ENCODE results near the gene KRT77. TPM values are rescaled to one million over a fixed set of nuclear protein-coding genes. Genes with fewer than 3 reads are reported as not detected.
A peak's percentile ranks its signal among the peaks of the same experiment; 100 is the strongest.

KRT77 gene
- polyA plus RNA-seq, 6 donors from 2014 or later, result not detected

DNA sequence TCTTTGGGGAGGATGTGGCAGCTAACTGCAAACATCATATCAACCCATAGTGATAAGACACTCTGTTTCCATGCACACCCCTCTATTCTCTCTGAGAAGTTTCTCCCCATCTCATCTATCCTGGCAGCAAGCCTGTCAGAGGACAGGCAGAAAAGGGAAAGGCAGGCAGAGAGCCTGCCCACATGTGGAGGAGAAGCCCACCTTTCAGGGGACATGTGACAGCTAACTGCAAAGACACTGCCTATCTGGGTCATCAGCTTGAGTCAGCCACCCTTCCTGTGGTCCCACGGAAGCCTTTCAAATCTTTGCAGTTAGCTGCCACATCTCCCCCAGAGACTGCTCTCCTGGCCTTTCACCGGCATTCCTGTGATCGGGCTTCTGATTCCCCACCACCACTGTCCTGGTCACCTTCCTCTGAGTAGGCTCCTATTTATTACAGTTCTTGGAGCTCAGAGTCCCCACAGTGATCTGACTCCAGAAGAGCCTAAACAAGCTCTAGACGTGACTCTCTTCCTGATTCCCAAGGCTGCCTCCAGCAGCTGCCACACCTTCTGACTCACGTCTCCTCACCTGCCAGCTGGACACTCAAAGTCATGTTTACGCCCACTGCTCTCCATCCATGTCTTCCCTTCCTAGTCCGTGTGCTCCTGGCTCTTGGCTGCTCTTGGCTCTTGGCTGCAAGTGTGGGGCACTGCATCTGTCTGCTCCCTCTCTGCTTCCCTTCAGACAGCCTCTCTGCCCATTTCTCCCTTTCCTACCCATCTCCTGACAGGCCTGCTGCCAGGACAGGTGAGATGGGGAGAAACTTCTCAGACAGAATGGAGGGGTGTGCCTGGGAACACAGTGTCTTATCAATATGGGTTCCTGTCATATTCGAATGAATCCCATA lies 15.6 kb downstream of the KRT77 start:
- Mint-ChIP-seq H3K9me3 (no peaks in the 10 kb centered on the region), H3K36me3 (no peaks in the 10 kb centered on the region), H3K27ac (no peak overlapping the region), H3K4me3 (peak overlapping the region in 1 of 8 donors; percentile 44), H3K27me3 (peaks cover 47 to 70% (median 67%) of the 10 kb centered on the region in 3 donors), H3K4me1 (peaks cover 11 to 13% (median 12%) of the 10 kb centered on the region in 3 donors)
- ATAC-seq (ENCODE audit: low read depth in 2 of 2) (no peak), DNase-seq (no peak)

- Mint-ChIP-seq H3K27me3 (peaks cover 51 to 61% (median 59%) of the 10 kb centered on the region in 3 donors), H3K27ac (no peak overlapping the region), H3K4me1 (peaks cover 11 to 13% (median 12%) of the 10 kb centered on the region in 3 donors), H3K36me3 (no peaks in the 10 kb centered on the region), H3K4me3 (no peak overlapping the region), H3K9me3 (no peaks in the 10 kb centered on the region)
- ATAC-seq (ENCODE audit: low read depth in 2 of 2) (no peak), DNase-seq (no peak)
Observed at GRCh38 chr12:52686756-52687487, 16.4 kb downstream of the KRT77 start.

- no peak for DNase-seq
- ATAC-seq (ENCODE audit: low read depth in 2 of 2), result no peak
- H3K27me3 Mint-ChIP-seq, result peaks cover 43 to 57% (median 56%) of the 10 kb centered on the region in 3 donors
- H3K9me3 Mint-ChIP-seq, result no peaks in the 10 kb centered on the region
- no peak overlapping the region for H3K27ac Mint-ChIP-seq
- peak overlapping the region in 1 of 8 donors; percentile 30 for H3K4me3 Mint-ChIP-seq
- peaks cover 4 to 6% (median 5%) of the 10 kb centered on the region in 3 donors for H3K4me1 Mint-ChIP-seq
- no peaks in the 10 kb centered on the region for H3K36me3 Mint-ChIP-seq
Observed at GRCh38 chr12:52686063-52686462, 17.3 kb downstream of the KRT77 start.

DNA sequence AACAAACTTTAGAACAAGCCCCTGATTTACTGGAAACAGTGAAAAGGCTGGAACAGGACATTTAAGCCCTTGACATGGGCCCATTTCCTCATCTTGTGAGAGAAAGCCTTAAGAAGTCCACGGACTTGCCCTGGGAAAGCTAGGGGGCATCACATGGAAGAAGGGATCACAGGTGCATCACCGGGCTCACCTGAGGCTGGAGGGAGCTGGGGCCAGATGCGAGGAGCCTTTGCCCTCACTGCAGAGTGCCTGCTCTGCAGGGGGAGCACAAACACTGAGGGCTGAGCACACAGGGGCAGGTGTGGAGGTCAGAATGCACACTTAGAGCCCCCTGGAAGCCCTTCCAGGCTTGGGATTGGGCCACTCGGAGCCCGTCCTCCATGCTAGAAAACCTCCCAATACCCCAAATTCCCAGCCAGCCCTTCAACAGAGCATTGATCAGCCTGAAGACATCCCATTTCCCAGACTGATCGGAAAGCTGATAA lies 17.9 kb downstream of the KRT77 start:
- no peak for DNase-seq
- no peaks in the 10 kb centered on the region for H3K9me3 Mint-ChIP-seq
- no peak for ATAC-seq (ENCODE audit: low read depth in 2 of 2)
- H3K27me3 Mint-ChIP-seq, result peaks cover 43 to 57% (median 53%) of the 10 kb centered on the region in 3 donors
- H3K4me1 Mint-ChIP-seq, result no peaks in the 10 kb centered on the region
- H3K4me3 Mint-ChIP-seq, result no peak overlapping the region
- no peak overlapping the region for H3K27ac Mint-ChIP-seq
- H3K36me3 Mint-ChIP-seq, result no peaks in the 10 kb centered on the region

DNA sequence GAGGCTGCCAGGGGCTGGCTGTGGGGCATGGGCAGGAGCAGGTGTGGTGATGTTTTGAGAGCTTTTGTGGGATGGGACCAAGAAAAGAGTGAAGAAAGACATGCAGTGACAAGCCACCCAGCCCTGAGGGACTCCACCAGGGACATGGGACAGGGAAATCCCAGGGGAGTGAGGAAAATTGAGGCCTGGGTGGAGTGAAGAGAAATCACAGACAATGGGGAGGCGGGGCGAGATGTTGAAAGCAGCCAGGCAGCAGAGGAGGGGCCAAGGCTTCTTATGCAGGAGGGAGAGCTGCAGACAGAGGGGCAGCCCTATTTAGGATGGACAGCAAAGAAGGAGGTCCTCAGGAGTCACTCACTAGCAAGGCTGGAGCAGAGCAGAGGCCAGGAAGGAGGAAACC lies 18.9 kb downstream of the KRT77 start:
- Mint-ChIP-seq H3K27me3 (peaks cover 36 to 63% (median 59%) of the 10 kb centered on the region in 3 donors), H3K36me3 (no peaks in the 10 kb centered on the region), H3K27ac (no peak overlapping the region), H3K4me1 (no peaks in the 10 kb centered on the region), H3K4me3 (no peak overlapping the region), H3K9me3 (no peaks in the 10 kb centered on the region)
- DNase-seq, result no peak
- no peak for ATAC-seq (ENCODE audit: low read depth in 2 of 2)

GRCh38 chr12:52683575-52684300 lies 19.6 kb downstream of the KRT77 start:
- Mint-ChIP-seq H3K9me3 (no peaks in the 10 kb centered on the region), H3K27ac (peak overlapping the region in 1 of 6 donors; percentile 5), H3K4me1 (no peaks in the 10 kb centered on the region), H3K4me3 (no peak overlapping the region), H3K36me3 (no peaks in the 10 kb centered on the region), H3K27me3 (peaks cover 34 to 56% (median 53%) of the 10 kb centered on the region in 3 donors)
- ATAC-seq (ENCODE audit: low read depth in 2 of 2) (no peak), DNase-seq (no peak)

DNA sequence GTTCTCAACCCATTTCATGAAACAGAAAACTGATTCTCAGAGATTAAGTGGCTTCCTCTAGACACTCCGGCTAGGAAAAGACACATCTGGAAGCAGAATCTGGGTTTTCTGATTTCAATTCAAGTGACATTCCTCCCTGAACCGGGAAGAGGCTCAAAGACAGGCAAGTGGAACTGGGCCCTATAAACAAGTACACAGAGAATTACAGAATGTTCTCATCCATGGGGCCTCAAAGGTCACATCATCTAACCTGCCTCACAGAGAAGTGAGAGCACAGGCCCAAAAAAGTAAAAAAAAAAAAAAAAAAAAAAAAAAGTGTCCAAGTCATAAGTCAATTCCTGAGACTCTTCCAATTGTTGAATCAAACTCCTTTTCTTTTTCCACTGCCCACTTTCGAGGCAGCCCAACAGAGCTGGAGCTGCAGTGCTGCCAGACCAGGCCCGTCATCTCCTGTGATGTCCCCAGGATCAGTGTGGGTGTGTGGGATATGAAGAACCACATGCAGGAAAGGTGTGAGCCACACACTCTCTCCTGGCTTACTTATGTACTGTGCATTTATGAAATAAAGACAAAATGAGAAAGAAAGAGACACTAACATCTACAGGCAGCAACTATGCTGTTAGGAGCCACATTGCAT lies 20.3 kb downstream of the KRT77 start:
- DNase-seq, result no peak
- Mint-ChIP-seq H3K36me3 (no peaks in the 10 kb centered on the region), H3K4me3 (no peak overlapping the region), H3K4me1 (no peaks in the 10 kb centered on the region), H3K27ac (no peak overlapping the region), H3K27me3 (peaks cover 29 to 52% (median 49%) of the 10 kb centered on the region in 3 donors), H3K9me3 (no peaks in the 10 kb centered on the region)
- no peak for ATAC-seq (ENCODE audit: low read depth in 2 of 2)

DNA sequence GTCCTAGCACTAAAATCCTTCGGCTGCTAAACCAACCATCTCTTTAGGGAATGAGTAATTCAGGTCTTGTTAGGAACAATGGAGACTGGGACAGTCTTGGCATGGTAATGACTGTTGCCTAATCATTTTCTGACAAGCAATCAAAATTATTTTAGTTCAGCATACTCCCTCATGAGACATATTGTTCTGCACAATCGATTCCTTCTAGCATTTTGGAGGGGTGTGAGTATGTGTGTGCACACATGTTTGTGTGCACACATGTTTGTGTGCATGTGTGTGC lies 21.0 kb downstream of the KRT77 start:
- DNase-seq (no peak), ATAC-seq (ENCODE audit: low read depth in 2 of 2) (no peak)
- no peaks in the 10 kb centered on the region for H3K9me3 Mint-ChIP-seq
- H3K4me1 Mint-ChIP-seq, result no peaks in the 10 kb centered on the region
- H3K36me3 Mint-ChIP-seq, result no peaks in the 10 kb centered on the region
- H3K27ac Mint-ChIP-seq, result no peak overlapping the region
- peaks cover 21 to 49% (median 42%) of the 10 kb centered on the region in 3 donors for H3K27me3 Mint-ChIP-seq
- peak overlapping the region in 1 of 8 donors; percentile 43 for H3K4me3 Mint-ChIP-seq

- ATAC-seq (ENCODE audit: low read depth in 2 of 2) (no peak), DNase-seq (no peak)
- no peaks in the 10 kb centered on the region for H3K4me1 Mint-ChIP-seq
- peak overlapping the region in 1 of 8 donors; percentile 43 for H3K4me3 Mint-ChIP-seq
- H3K36me3 Mint-ChIP-seq, result no peaks in the 10 kb centered on the region
- no peaks in the 10 kb centered on the region for H3K9me3 Mint-ChIP-seq
- H3K27ac Mint-ChIP-seq, result no peak overlapping the region
- peaks cover 17 to 43% (median 36%) of the 10 kb centered on the region in 3 donors for H3K27me3 Mint-ChIP-seq
Observed at GRCh38 chr12:52681526-52682380, 21.6 kb downstream of the KRT77 start.

DNA sequence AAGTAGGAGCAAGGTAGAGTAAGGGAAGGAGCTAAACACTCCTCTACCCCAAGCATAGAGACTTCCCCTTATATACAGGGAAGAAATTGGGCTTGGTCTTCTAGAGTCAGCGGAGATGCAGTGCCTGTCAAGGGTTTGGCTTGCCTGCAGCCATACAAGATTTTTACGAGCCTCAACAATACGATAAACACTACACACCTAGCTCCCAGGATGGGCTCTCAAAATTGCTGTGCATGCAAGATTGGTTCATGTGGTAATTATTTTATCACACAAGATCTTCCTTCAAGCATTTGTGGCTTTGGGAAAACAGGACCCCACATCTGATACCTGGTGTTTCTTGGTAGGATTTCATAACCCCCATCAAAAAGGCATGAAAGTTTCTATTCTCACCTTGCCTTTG lies 23.0 kb downstream of the KRT77 start, which contains the start of gene KRT1:
Gene KRT1, minus strand, starts transcription at position 45 of the 400 bp plus-strand sequence. CDS start 59 bp downstream, outside the sequence.
- ATAC-seq (ENCODE audit: low read depth in 2 of 2) (no peak), DNase-seq (no peak)
- Mint-ChIP-seq H3K27ac (no peak within 1 kb of the TSS), H3K36me3 (no peaks in the 10 kb centered on the region), H3K4me3 (no peak within 1 kb of the TSS), H3K4me1 (no peaks in the 10 kb centered on the region), H3K27me3 (peaks cover 17 to 46% (median 40%) of the 10 kb centered on the region in 3 donors), H3K9me3 (peaks cover 0 to 1% (median 0%) of the 10 kb centered on the region in 7 donors)

- DNase-seq (no peak), ATAC-seq (ENCODE audit: low read depth in 2 of 2) (no peak)
- no peaks in the 10 kb centered on the region for H3K4me1 Mint-ChIP-seq
- no peaks in the 10 kb centered on the region for H3K36me3 Mint-ChIP-seq
- peaks cover 0 to 1% (median 0%) of the 10 kb centered on the region in 7 donors for H3K9me3 Mint-ChIP-seq
- H3K27ac Mint-ChIP-seq, result no peak overlapping the region
- peaks cover 17 to 47% (median 40%) of the 10 kb centered on the region in 3 donors for H3K27me3 Mint-ChIP-seq
- no peak overlapping the region for H3K4me3 Mint-ChIP-seq
Observed at GRCh38 chr12:52679875-52680274, 23.4 kb downstream of the KRT77 start.

GRCh38 chr12:52677671-52678070 lies 25.7 kb downstream of the KRT77 start:
- H3K27ac Mint-ChIP-seq, result no peak overlapping the region
- no peaks in the 10 kb centered on the region for H3K36me3 Mint-ChIP-seq

More at GRCh38 chr12:52677671-52678070, 25.7 kb downstream of the KRT77 start:
- Mint-ChIP-seq H3K4me1 (no peaks in the 10 kb centered on the region), H3K4me3 (no peak overlapping the region), H3K9me3 (peaks cover 0 to 1% (median 0%) of the 10 kb centered on the region in 7 donors), H3K27me3 (peaks cover 13 to 46% (median 27%) of the 10 kb centered on the region in 3 donors)
- no peak for ATAC-seq (ENCODE audit: low read depth in 2 of 2)
- DNase-seq, result no peak

Measured in naive B cell (primary cell).